ENCODE measurements around the gene SULT2B1. TPM values are rescaled to one million over a fixed set of nuclear protein-coding genes. Genes with fewer than 3 reads are reported as not detected.

Gene SULT2B1
- not detected in 2 replicates for total RNA-seq (2014; rRNA removed; shearing (Covaris generic))
- not detected in 2 replicates for total RNA-seq (2022)
- not detected for Bru-seq, nascent RNA
- BruChase-seq, experiment 1, labeled RNA remaining after a 6-hour chase, result not detected
- not detected for BruChase-seq, experiment 2, labeled RNA remaining after a 2-hour chase
- long read RNA-seq, result 0 reads

DNA sequence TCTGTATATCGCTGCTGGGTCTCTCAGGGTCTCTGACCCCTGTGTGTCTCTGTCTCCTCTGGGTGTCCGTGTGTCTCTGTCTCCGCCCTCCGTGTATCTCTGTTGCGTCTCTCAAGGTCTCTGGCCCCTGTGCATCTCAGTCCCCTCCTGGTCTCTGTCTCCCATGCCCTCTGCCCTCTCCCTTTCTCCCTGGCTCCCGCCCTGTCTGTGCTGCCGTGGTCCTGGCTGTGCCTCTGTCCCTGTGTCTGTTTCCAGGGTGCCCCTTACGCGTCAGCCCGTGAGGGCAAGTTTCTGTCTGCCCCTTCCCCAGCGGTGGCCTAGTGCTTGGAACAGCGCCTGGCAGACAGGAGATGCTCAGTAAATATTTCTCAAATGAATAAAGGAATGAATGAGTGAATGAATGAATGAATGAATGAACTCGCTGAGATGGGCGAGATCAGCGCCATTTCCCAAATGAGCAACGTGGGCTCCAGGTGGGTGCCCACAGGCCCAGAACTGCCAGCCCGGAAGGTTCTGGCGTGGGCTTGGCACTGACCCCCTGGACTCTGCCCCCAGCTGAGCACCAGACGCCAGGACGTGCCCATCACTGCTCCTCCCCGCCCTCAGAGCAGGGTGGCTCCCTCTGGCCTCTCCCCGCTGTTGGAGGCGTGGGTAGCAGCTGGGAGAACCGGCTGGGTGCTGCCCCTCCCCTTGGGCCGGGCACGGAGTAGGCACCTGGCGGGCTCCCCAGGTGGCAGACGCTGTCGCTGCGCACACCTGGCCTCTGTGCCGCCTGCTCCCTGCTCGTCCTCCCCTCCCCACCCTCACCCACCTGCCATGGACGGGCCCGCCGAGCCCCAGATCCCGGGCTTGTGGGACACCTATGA lies at the start of gene SULT2B1:
Gene SULT2B1, plus strand, starts transcription at position 736 of the 866 bp plus-strand sequence. Its CDS starts 81 bp downstream, at position 817.
- Histone ChIP-seq H3K27ac (ENCODE audit: low read depth, low read length, poor library complexity, severe bottlenecking) (no peak within 1 kb of the TSS), H3K4me2 (ENCODE audit: low read length) (no peak within 1 kb of the TSS), H3K4me1 (ENCODE audit: insufficient read depth, low read length, poor library complexity, severe bottlenecking) (no peaks in the 10 kb centered on the region), H2AFZ (ENCODE audit: low read length) (no peak within 1 kb of the TSS), H4K20me1 (ENCODE audit: insufficient read depth, low read length) (no peaks in the 10 kb centered on the region), H3K9me2 (ENCODE audit: insufficient read depth, low read length) (no peaks in the 10 kb centered on the region), H3K4me3 (ENCODE audit: low read depth, low read length, poor library complexity, severe bottlenecking) (no peak within 1 kb of the TSS), H3K9me3 (ENCODE audit: low read length) (no peaks in the 10 kb centered on the region), H3K79me2 (ENCODE audit: insufficient read depth, low read depth, low read length) (no peaks in the 10 kb centered on the region), H3K36me3 (ENCODE audit: insufficient read depth, low read length) (no peaks in the 10 kb centered on the region)
- intact Hi-C loops (cut with micrococcal nuclease; ENCODE audit: unreplicated experiment), result no loop called here
- DNase-seq (ENCODE audit: low spot score), result no peak
- CTCF ChIA-PET (ENCODE audit: unreplicated experiment), result no interaction called here
- TF ChIP-seq, protein P1, sequence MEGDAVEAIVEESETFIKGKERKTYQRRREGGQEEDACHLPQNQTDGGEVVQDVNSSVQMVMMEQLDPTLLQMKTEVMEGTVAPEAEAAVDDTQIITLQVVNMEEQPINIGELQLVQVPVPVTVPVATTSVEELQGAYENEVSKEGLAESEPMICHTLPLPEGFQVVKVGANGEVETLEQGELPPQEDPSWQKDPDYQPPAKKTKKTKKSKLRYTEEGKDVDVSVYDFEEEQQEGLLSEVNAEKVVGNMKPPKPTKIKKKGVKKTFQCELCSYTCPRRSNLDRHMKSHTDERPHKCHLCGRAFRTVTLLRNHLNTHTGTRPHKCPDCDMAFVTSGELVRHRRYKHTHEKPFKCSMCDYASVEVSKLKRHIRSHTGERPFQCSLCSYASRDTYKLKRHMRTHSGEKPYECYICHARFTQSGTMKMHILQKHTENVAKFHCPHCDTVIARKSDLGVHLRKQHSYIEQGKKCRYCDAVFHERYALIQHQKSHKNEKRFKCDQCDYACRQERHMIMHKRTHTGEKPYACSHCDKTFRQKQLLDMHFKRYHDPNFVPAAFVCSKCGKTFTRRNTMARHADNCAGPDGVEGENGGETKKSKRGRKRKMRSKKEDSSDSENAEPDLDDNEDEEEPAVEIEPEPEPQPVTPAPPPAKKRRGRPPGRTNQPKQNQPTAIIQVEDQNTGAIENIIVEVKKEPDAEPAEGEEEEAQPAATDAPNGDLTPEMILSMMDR (conservative IDR thresholded peaks at IDR 0.05; ENCODE audit: low read length), result no peak
- no peak for TF ChIP-seq EZH2phosphoT487 (IDR thresholded peaks at IDR 0.05; ENCODE audit: borderline replicate concordance, low read depth, low read length)
- POLR2A ChIA-PET, result no interaction called here
- no TSS peak for BruUV-seq (replicated peaks)

DNA sequence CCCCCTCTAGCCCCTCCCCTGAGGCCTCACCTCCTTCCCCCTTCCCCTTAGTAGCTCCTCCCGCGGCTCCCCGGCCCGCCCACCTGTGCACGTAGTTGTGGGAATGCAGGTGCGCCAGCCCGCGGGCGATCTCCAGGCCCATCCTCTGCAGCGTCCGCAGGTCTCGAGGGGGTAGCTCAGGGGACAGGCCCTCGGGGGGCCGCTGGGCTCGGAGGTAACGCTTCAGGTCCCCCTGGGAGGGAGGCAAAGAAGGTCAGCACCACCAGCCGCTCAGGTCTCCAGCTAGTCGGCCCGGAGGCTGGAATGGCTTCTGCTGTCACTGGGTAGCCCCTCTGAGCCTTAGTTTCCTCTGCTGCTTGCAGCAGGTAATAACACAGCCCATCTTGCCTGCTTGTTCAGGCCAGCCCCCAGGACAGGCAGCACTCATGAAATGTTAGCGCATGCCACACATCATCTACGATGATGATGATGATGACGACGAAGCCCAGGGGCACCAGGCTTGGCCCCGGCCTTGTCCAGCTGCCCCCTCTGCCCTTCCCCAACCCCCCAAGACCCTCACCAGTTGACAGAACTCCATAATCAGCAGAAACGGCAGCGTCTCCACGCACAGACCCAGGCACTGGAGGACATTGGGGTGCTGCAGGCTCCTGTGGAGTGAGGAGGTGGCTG lies 49.5 kb upstream of the SULT2B1 start:
- H3K79me2 ChIP-seq (ENCODE audit: insufficient read depth, low read depth, low read length), result no peaks in the 10 kb centered on the region
- no TSS peak for BruUV-seq (replicated peaks)
- peak overlapping the region; percentile 19 for H3K4me3 ChIP-seq (ENCODE audit: low read depth, low read length, poor library complexity, severe bottlenecking)
- DNase-seq (ENCODE audit: low spot score), result no peak
- H3K4me1 ChIP-seq (ENCODE audit: insufficient read depth, low read length, poor library complexity, severe bottlenecking), result peaks cover 20% of the 10 kb centered on the region
- intact Hi-C loops (cut with micrococcal nuclease; ENCODE audit: unreplicated experiment), result loop anchor here (2.0 kb wide), 1 partner anchor 58 kb away; the partner anchor contains the start of gene GRWD1
- ChIA-PET POLR2A (interaction anchor here (0.6 to 1.1 kb wide), 2 partner anchors 9 to 741 kb away, joined by 3 to 9 read pairs; no protein-coding TSS in a partner anchor), CTCF (ENCODE audit: unreplicated experiment) (interaction anchor here (0.6 to 1.0 kb wide), 3 partner anchors 12 to 132 kb away, joined by 3 to 8 read pairs (median 5); no protein-coding TSS in a partner anchor)
- no peaks in the 10 kb centered on the region for H3K9me3 ChIP-seq (ENCODE audit: low read length)
- H4K20me1 ChIP-seq (ENCODE audit: insufficient read depth, low read length), result no peaks in the 10 kb centered on the region
- TF ChIP-seq EZH2phosphoT487 (IDR thresholded peaks at IDR 0.05; ENCODE audit: borderline replicate concordance, low read depth, low read length), result no peak
- TF ChIP-seq, protein P1 (conservative IDR thresholded peaks at IDR 0.05; ENCODE audit: low read length), result no peak
- peak overlapping the region; percentile 65 for H3K4me2 ChIP-seq (ENCODE audit: low read length)
- H3K36me3 ChIP-seq (ENCODE audit: insufficient read depth, low read length), result no peaks in the 10 kb centered on the region
- H2AFZ ChIP-seq (ENCODE audit: low read length), result peak overlapping the region; percentile 60; the same call in 1 of the 2 replicates
- H3K27ac ChIP-seq (ENCODE audit: low read depth, low read length, poor library complexity, severe bottlenecking), result peak overlapping the region; percentile 31
- H3K9me2 ChIP-seq (ENCODE audit: insufficient read depth, low read length), result no peaks in the 10 kb centered on the region
